GM18505 (cell line): ENCODE results near the gene COX8C.
"Not testable (repeated sequence)": the region's sequence is repeated elsewhere in the genome, so short reads cannot be mapped to it uniquely, and the experiment has no call there.

ENCODE experiments used
- ATAC-seq: cut with Tn5 transposase; IDR thresholded peaks from one replicate; pipeline ENCODE4 v1.9.1; 2021; ENCODE audit not compliant: unreplicated experiment
- POLR2A ChIP-seq: IDR thresholded peaks from 4 replicates; pipeline ENCODE4 v1.6.1; 2011; ENCODE audit warnings: borderline replicate concordance; ENCODE audit not compliant: insufficient read depth, insufficient read length; ENCODE audit errors: extremely low read depth

COX8C gene

DNA sequence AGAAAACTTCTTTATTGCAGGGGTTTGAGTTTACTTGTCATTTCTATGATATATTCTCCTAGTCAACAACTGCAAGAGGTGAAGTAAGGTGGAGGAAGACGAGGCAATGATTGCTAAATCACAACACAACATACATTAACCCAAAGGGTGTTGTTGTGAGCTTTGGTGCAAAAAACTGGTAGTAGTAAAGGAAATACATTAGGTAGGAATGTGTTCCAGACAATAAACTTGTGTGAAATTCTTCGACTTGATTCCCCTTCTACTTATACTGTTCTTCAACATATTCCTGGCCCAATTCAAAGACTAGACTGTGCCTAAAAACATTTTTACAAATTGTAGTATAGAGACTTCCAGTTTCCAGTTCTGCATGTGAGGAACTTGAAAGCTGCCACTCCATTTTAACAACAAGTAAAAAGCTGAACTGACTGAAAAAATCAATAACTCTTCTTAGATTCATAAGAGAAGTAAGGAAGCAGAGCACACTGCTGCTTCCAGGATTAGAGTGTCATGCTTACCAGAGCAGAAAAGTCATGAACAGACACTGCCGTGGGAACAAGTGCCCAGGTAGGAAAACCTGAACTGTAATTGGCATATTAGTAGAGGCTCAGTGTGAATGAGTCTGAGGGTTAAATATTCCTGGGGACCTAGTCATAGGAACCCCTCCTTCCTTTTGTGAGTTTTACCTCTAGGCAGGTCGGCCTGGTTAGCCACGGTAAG lies 22.2 kb downstream of the COX8C start:
- ATAC-seq, result peak; percentile 21
- TF ChIP-seq POLR2A, result no peak

DNA sequence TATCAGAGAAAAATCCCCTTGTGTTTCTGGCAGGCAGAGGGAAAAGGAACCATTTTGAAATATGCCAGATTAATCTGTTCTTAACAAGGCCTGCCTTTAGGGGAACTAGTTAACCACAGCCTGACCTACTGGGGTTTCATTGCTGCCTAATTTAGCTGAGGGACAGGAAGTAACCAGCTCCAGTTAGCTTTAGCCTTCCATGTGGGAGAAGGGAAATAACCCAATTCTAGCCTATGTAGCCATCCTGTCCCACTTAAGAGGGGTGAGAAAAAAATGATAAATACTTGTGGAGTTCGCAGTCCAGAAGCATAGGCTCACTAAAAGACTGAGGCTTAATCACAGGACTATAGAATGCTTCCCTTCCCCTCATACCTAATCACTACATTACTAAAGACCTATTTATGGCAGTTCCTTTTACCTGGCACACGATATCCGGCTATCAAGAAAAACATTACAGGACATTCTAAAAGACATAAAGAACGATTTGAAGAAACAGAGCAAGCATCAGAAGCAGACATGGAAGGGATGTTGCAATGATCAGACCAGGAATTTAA lies 22.8 kb downstream of the COX8C start:
- no peak for TF ChIP-seq POLR2A
- ATAC-seq, result peak; percentile 74

GRCh38 chr14:93375673-93376156 lies 28.7 kb downstream of the COX8C start:
- no peak for TF ChIP-seq POLR2A
- peak; percentile 90 for ATAC-seq

- no peak for TF ChIP-seq POLR2A
- no peak for ATAC-seq
Observed at GRCh38 chr14:93379831-93380230, 32.8 kb downstream of the COX8C start.

GRCh38 chr14:93381644-93382043 lies 34.7 kb downstream of the COX8C start:
- ATAC-seq, result no peak
- no peak for TF ChIP-seq POLR2A

GRCh38 chr14:93384256-93384655 lies 37.3 kb downstream of the COX8C start:
- ATAC-seq, result not testable (repeated sequence)

DNA sequence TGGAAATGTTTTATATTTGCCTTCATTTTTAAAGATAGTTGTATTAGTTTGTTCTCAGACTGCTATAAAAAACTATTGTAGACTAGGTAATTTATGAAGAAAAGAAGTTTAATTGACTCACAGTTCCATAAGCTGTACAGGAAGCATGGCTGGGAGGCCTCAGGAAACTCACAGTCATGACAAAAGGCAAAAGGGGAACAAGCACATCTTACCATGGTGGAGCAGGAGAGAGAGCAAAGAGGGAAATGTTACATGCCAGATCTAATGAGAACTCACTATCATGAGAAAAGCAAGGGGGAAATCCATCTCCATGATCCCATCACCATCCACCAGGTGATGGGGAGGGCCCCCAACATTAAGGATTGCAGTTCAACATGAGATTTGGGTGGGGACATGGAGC lies 48.2 kb downstream of the COX8C start:
- no peak for TF ChIP-seq POLR2A
- no peak for ATAC-seq

GRCh38 chr14:93396456-93396855 lies 49.5 kb downstream of the COX8C start:
- ATAC-seq, result no peak
- TF ChIP-seq POLR2A, result no peak
